DMS114 treated with DMSO at 0.1 percent for 48 hours (cell line): Measurements from ENCODE around the gene SLX4IP.
"Not testable (repeated sequence)": the region's sequence is repeated elsewhere in the genome, so short reads cannot be mapped to it uniquely, and the experiment has no call there.

Experiments used
- DNase-seq: peaks from one replicate; lab custom pipeline; 2025; ENCODE audit not compliant: unreplicated experiment; lab: John Stamatoyannopoulos, UW

Gene SLX4IP

DNA sequence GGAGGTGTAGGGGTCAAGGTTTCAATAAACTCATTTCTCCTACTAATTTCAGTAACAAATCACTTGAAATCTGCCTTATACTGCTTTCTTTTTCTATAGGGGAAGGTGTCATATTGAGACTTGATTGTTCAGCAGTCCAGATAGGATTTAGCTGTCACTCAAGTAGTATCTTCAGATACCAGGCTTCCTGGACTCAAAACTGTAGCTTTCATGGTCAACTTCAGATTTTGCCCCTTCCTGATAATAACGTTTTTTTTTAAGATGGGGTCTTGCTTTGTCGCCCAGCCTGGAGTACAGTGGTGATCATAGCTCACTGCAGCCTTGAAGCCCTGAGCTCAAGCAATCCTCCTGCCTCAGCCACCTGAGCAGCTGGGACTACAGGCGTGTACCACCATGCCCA is 160.9 kb downstream of the SLX4IP start:
- no peak for DNase-seq

DNA sequence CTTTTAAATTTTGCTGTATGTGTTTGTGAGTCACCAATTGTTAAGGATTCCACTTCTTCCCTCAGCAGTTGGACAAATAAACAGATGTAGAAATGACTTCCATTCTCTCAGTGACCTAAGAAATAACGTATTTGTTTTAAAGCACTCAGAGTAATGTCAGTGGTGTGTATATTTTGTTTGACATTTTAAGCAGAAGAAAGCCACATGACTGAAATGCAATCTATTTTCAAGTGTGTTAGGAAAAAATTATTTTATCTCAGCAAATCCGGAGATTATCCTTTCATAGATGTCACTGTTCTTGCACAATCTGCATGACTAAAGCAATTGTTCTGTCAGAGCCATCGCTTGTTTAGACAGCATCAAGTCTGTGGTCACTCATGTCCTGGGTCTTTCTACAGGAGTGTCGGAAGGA is 161.6 kb downstream of the SLX4IP start:
- no peak for DNase-seq

DNA sequence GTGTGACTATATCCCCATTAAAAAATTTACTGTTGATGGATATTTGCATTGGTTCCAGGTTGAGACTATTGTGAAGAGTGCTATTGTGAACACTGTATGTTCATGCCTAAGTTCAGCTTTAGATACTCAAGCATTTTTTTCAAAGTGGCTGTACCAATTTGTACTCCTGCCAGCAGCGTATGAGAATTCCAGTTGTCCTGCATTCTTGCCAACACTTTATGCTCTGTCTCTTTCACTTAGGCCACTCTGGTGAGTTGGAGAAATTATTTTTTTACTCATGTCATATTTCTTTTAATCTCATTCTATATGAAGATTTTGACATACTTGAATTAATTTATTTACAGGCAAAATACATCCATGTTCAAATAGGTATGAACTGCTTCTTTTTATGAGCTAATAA is 162.5 kb downstream of the SLX4IP start:
- DNase-seq, result no peak

DNA sequence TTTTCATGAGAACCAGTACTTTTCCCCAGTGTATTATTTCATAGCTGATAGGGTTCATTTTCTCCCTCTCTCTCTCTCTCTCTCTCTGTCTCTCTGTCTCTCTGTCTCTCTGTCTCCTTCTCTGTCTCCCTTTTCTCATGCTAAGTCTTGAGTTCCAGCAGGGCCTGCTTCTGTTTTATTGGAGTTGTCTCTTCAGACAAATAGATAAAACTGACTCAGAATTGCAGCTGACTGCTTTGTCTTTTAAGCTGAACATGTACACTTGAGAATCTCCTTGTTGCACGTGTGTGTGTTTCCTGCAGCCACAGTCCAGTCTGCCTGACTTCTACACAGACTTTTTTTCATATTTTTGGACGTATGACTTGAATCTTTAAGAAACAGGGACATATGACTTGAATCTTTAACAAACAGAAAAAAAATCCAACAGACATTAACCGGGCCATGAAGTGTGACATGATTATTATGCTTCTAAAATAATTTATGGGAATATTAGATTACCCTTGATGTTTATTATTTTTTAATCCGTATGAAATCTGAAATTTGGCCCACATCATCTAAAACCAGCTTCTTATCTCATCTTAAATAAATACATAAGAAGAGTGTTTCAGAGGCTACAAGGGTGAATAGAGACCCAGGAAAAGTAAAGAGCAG is 167.2 kb downstream of the SLX4IP start:
- no peak for DNase-seq

DNA sequence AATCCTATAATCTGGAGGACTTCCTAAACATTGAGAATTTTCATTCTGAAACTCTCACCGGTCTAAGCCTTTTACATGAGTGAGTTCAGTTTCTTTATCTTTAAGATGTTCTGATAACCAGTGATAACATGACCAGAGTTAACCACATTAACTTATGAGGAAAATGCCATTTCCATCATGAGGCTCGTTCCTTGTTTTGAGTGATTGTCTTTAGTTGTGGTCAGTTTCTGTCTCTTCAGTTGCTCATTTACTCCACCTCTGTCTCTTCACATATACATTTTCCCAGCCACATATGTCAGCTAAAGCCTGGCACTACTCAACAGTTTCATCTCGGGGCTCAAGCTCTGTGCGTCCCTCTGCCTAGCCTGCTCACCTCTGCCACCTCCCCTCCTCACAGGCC is 168.3 kb downstream of the SLX4IP start:
- DNase-seq, result no peak

DNA sequence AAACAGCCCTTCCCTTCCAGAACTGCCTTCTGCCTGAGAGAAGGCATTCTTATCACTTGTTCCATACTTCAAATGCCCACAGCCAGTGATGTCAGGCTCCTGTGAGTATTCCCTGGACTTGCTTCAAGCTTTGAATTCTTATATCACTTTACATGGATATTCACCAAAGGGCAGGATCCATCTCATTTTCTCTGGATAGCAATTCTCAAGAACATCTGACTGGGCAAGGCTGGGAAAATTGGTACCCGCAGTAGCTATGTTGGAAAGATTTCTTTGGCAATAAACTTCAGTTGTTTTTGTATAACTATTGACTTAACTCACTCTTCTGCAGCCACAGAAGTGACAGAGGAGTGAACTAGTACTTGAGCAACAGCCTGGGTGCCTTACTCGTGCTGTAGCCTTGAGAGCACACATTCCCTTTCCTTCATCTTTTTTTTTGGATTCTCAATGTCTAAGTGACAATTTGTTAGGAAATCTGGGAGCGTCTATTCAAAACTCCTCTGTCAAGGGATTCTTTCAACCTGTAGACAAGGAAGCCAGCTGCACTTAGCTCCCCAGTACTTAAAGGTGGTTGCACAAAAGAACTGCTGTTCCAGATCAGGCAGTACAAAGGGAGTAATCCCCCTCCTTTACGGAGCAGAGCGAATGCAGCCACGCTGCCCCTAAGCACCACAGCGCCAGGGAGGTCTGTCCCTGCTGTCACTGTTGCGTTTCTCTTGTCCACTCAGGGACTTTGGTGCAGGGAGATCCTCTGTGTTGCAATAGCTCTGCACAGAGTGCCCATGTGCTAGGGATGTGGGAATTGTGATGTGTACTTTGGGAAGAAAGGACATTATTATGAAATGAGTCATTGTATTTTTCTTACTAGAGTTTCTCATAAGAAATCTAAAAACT is 169.1 kb downstream of the SLX4IP start:
- DNase-seq, result no peak

DNA sequence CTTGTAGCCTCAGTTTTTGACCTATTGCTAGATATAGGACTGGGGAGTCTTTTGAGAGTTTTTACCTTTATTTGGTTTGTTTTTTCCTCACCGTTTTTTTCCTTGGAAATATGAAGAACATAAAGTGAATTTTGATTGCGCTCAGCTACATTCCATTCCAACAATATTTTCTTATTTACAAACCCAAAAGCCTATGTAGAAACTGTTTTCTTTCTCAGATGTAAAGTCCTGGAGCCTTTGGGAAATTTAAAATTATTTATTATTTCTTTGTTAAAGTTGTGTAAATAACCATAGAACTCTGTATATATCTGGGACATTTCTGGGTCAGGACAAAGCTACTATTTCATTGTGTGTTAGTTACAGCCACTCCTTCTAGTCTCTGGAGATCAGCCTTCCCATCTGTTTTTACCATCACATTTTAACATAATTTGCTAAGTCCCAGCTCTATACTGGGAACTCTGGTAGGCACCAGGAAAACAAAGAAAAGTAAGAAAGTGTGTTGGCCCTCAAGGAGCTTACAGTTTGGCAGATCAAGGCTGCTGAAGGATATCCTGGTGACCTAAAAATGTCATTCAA is 169.8 kb downstream of the SLX4IP start:
- no peak for DNase-seq

DNA sequence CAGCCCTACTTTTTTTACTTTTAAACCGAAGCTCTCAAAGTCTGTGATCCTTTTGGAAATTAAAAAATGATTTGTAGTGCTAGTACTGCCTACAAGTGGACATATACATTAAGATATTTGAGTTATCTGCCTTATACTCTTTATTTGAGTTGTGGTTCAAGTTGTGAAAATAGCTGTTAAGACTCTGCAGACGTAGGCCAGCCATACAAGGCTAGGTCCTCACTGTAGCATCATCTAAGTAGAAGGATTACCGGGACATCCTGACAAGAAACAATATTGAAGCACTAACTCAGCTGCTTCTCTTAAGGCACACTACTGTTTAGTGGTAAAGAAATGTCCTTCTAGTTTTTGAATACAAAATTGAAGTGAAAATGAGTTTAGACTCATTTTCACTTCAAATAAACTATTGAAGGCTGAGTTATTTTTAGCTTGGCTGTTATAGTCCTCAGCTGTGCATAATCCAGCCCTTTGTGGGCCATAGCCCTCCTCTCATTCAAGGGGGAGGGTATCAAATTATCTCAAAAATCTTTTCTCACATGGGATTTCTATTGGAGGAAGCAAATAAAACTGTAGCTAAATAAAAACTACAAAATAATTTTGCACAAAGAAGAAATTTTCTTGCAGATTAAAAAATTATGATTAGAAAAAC is 170.6 kb downstream of the SLX4IP start:
- no peak for DNase-seq

DNA sequence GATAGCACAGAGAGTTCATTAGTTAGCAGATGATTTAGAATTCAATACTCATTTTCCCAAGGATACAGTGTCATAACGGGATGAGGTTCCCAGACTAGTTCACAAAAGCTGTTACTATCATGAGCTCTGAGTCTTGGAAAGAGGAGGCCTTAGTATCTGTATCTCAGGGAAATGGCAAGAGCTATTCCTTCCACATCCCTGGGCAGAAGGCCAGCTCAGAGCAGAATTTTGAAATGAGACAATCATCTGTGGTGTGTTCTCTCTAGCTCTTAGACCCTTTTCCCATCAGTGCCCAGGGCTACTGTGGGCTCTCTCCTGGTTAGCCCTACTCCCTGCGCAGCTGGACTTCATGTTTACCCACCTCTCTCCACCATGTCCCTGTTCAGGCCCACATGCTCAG is 174.2 kb downstream of the SLX4IP start:
- no peak for DNase-seq

DNA sequence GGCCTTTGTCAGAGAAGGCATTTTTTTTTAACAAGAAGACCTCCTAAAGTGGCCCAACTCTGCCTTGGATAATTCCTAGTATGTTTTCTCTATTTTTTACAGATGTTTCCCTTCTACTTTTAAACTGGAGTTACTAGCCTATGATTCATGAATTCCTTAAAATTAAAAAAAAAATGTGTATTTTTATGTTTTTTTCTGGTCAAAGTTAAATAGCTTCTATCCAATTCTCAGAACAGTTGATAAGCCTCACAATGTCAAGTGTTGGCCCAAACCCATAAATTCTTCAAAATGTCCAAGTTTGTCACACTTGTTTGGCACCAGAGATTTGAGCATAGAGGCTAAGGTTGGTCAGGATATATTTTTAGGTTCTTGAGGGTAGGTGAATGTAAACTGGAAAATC is 174.7 kb downstream of the SLX4IP start:
- no peak for DNase-seq

DNA sequence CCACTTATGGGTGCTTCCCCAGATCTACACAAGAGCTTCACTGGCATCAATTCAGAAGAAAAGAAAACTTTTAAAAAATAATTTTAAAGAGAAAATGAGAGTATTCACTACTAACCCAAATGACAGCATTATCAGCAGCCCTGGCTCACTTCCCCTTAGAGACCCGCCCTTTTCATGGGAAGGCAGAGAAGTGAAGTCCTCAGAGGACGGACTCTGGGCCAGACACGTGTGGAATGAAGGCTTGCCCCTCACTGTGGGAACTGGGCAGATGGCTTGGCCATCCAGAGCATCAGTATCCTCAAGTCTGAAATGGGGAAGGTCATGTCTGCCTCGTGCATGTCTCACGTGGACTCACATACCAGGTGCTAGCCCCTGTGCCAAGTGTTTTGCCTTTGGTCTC is 175.1 kb downstream of the SLX4IP start:
- no peak for DNase-seq

DNA sequence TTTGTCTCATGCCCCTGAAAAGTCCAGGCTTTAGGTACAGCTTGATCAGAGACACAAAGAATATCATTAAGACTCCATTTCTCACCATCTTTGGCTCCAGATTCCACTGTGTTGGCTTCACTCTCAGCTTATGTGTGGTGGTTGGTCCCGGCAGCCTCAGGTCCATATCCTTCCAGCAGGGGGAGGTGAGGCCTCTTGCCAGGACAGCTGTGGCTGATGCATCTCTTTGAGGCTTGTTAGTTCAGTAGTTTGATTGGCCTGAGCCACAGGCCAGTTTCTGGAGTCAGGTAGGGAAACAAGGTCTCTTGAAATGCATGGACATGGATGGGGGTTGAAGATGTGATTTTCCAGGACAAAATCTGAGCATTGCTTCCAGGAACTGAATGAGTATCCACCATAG is 176.3 kb downstream of the SLX4IP start:
- DNase-seq, result no peak

DNA sequence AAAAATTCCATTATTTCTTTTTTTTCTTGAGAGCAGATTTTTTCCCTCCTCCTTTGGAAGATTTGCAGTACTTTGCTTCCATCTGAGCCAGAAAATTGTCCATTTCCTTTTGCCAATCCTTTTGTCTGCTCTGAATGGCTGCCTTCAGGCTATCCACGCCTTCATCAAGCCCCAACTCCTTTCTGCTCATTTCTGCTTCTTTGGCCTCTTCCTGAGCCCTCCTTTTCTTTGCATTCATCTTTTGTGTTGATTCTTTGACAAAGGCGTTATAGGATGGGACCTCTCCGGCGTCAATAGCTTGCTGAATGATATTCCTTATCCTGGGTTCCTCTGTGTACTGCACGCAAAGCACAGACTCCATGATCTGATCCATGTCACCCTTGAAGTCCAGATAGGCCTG is 178.3 kb downstream of the SLX4IP start:
- not testable (repeated sequence) for DNase-seq

DNA sequence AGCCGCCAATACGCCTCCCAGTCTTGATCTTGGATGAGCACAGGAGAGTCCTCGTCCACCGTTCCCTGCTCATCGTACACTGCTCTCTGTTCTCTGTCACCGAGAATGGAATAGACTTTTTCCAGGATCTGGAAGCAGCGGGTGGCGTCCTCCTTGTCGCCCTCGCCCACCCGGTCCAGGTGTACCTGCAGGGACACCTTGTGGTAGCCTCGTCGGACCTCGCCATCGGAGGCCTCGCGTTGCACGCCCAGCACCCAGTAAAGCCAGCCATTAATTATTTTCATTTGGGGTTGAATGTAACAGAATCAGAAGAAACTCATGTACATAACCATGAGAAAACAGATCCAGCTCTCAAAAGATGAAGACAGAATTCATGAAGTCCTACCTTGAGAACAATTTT is 178.8 kb downstream of the SLX4IP start:
- no peak for DNase-seq

DNA sequence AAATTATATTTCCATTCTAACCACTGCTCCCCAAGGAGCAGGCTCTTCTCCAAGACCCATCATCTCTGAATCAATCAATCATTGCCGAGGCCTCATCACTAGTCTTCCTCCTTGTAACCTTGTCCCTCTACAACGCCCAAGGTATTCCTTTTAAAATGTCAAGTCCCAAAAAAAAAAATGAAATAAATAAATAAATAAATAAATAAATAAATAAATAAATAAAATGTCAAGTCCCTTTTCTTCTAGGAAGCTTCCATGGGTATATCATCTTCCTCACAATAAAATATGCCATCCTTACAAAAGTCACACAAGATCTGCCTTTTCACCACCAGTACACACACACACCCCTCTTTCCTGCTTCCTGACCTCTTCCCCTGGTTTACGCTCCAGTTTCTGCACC is 181.1 kb downstream of the SLX4IP start:
- DNase-seq, result no peak

DNA sequence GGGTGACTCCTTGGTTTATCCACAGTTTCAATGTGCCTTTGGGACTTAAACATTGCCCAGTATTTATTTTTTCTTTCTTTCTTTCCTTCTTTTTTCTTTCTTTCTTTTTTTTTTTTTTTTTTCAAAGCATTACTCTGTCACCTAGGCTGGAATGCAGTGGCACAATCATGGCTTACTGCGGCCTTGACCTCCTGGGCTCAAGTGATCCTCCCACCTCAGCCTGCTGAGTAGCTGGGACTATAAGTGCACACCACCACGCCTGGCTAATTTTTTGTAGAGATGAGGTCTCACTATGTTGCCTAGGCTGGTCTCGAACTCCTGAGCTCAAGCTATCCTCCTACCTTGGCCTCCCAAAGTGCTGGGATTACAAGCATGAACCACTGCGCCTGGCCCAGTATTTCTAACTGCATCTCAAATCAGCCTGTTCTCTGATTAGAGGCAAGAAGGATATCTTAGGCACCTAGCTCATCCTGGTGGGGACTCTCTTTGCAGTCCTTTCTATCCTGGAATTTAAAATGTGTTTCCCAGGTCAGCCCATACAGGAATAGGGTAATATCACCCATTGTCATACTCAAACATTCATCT is 182.5 kb downstream of the SLX4IP start:
- not testable (repeated sequence) for DNase-seq

DNA sequence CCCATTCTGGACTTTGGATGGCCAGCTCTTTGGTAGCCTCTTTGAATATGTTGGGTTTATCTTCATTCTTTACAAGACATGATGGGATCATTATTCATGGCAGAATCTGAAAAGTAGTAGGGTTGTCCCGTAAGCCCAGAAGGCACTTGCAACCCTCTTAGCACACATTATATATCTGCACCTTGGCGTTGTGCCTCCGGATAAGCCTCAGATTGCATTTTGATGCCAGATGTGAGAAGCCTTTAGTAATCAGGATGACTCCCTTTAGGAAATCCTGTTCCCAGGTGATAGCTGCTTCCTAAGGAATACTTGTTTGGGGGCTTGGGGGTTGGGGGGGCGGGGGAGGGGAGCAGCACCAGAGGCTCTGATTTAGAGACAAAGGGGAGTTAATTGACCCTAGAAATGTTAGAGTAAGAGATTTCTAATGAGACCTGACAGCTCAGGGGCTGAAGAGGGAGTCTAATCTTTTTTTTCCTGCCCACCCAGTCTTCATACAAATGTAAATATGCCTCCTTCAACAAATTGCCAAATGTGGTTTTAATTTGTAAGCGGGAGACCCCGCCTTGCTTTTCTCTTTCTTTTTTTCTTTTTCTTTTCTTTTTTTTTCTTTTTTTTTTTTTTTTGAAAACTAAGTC is 183.6 kb downstream of the SLX4IP start:
- no peak for DNase-seq

DNA sequence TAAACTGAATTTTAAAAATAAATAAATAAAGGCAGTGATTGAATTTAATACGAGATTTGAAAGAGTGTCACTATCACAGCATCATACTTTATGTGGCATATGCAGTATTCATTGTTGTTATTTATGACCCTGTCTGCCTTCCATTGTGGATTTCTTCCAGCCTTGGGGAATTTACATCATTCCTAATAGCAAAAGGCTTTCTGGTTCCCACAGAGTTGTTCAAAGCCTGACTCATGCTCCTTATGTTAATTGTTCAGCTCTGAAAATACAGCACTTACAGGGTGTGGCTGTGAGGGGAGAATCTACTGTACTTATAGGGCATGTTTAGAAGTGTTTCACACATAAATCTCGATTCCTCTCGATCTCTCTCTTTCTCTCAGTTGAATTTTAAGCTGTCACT is 184.3 kb downstream of the SLX4IP start:
- DNase-seq, result no peak

DNA sequence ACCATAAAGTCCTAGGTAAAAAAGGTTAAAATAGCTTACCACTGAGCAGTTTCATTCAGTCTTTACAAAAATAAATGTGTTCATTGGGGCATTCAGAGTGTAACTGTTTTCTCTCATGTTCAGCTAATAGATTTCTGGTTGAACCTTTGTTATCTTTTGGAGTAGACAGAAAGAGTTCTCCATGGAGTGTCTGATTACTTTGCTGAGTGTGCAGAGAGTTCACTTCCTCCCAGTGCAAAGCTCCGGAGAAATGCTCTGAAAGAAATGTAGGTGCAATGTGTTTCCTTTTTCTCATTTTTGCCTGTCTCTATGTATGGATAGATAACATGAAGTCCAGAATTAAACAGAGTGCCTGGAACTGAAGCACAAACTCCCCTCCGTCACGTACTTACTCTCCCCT is 186.0 kb downstream of the SLX4IP start:
- DNase-seq, result no peak

DNA sequence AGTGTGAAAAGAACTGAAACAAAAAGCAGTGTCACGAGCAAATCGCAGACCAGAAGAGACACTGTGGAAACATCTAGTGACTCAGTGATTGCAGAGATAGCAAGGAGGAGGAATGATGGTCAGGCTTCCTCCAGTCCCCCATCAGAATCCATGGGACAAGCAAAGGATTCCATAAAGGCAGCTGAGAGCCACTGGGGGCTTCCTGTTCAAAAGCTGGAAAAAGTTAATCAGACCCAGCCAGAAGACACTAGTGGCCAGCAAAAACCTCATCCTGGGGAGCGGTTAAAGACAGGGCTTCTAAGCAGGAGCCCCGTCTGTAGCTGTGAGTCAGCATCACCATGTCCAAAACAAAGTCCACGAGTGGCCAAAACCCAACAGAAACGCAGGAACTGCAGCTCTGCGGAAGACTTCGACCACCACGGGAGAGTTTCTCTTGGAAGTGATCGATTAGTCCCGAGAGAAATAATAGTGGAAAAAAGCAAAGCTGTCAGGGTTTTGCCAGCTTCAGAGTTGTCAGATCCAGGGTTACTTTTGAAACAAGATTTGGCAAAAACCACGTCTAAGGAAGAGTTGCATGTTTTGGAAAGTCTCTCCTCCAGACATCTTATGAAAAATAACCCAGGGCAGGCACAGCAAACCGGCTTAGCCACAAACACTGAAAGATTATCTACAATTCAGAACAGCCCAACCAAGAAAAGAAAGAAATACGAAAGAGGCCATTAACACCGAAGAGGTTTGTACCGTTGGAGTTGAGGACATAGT is 187.7 kb downstream of the SLX4IP start:
- no peak for DNase-seq
